NCI-H524 (cell line): ENCODE measurements around the gene ZNF35.
A peak's percentile ranks its signal among the peaks of the same experiment; 100 is the strongest.
"Not testable (repeated sequence)": the region's sequence is repeated elsewhere in the genome, so short reads cannot be mapped to it uniquely, and the experiment has no call there.

Experiments
- DNase-seq, 2 experiments: peaks; one replicate each; lab custom pipeline; 2025; lab: John Stamatoyannopoulos, UW

ZNF35 gene

GRCh38 chr3:44648564-44649229 is at the start of gene ZNF35:
TSS of gene ZNF35 (plus strand) at chr3:44648732. CDS start at chr3:44651068, 2,336 bp downstream.
- peak; percentile 88 to 89 for DNase-seq

GRCh38 chr3:44601749-44602148 is 46.8 kb upstream of the ZNF35 start:
- no peak for DNase-seq

GRCh38 chr3:44612678-44613077 is 35.9 kb upstream of the ZNF35 start:
- DNase-seq: no peak

DNA sequence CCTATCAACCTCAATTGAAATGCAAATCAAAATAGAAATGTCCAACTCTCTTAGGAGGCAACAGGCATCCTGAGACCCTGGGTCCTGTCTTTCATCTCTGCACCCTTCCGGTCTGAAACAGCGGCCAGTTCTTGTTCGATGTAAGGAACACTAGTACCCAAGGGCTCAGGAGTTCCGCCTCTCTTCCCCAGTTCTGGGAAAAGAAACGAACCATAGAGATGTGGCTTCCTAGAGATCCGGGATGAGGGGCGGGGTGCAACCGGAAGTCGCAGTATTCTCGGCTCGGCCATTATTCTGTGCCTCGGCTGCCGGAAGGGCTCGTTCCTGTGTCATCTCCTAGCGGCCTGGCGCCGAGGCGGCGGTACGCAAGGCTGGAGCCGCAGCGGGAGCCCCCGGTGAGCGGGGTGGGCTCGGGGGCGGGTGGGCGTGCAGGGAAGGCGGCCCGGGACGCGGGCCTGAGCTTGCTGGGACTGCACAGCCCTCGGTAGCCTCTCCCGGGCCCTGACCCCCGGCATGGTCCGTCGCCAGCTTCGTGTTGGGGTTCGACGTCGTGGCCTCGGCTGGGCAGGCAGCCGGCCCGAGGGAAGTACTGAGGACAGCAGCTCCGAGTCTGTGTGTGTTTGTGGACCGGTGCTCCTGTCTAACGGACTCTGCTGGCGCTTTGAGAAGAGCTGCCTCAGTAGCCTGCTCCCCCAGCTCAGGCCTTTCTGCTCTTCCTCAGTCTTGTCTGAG is 23.6 kb upstream of the ZNF35 start, which contains the start of gene ZNF197:
TSS of gene ZNF197 (plus strand) at position 288 of the 732 bp plus-strand sequence. CDS start 4,119 bp downstream, outside the sequence.
- peak; percentile 90 to 95 for DNase-seq

- DNase-seq: no peak
These were observed 19.8 kb upstream of the ZNF35 start for GRCh38 chr3:44628716-44629115.

DNA sequence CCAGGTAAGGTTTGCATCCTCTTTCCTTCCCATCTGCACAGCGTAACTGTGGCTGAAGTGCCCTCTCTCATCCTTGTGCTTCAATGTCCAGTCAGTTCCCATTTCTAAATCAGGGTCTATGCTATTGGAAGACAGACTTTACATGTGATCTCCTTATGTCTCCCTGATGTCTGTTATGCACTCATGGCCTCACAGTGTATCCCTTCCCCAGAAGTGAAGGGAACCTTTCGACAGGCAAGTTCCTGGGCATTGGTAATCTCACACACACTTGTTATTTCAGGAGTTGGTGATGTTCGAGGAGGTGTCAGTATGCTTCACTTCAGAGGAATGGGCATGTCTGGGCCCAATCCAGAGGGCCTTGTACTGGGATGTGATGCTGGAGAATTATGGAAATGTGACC is 16.3 kb upstream of the ZNF35 start:
- no peak for DNase-seq

DNA sequence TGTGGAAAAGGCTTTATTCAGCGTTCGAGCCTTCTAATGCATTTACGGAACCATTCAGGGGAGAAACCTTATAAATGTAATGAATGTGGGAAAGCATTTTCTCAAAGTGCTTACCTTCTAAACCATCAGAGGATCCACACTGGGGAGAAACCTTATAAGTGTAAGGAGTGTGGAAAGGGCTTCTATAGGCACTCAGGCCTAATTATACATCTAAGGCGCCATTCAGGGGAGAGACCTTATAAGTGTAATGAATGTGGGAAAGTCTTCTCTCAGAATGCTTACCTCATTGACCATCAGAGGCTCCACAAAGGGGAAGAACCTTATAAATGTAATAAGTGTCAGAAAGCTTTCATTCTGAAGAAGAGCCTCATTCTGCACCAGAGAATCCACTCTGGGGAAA is 6.2 kb upstream of the ZNF35 start:
- DNase-seq: no peak

GRCh38 chr3:44643024-44643423 is 5.5 kb upstream of the ZNF35 start:
- no peak for DNase-seq

DNA sequence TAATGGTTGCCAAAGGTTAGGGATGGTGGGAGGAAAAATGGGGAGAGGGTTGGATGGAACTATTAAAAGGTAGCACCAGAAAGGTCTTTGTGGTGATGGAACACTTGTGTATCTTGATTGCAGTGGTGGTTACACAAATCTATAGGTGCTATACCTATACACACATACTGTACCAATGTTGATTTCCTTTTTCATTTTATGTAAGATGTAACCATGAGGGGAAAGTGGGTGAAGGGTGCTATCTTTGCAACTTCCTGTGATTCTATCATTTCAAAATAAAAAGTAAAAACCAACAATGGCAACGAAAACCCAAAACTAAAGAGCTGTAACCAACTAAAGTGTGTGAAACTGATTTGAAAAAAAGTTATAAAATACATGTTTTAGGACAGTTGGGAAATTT is 761 bp upstream of the ZNF35 start:
- DNase-seq: no peak

GRCh38 chr3:44649709-44650108 is 1.2 kb downstream of the ZNF35 start:
- DNase-seq: no peak

- DNase-seq: no peak
These were observed 5.5 kb downstream of the ZNF35 start for GRCh38 chr3:44654039-44654438.

- DNase-seq: no peak
These were observed 10.5 kb downstream of the ZNF35 start for GRCh38 chr3:44659015-44659414.

DNA sequence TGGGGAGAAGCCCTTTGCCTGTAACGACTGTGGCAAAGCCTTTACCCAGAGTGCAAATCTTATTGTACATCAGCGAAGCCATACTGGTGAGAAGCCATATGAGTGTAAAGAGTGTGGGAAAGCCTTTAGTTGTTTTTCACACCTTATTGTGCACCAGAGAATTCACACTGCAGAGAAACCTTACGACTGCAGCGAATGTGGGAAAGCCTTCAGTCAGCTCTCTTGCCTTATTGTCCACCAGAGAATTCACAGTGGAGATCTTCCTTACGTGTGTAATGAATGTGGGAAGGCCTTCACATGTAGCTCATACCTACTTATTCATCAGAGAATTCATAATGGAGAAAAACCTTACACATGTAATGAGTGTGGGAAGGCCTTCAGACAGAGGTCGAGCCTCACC is 10.9 kb downstream of the ZNF35 start:
- no peak for DNase-seq

- DNase-seq: no peak
These were observed 12.7 kb downstream of the ZNF35 start for GRCh38 chr3:44661189-44661588.

GRCh38 chr3:44665173-44665572 is 16.6 kb downstream of the ZNF35 start:
- DNase-seq: no peak

DNA sequence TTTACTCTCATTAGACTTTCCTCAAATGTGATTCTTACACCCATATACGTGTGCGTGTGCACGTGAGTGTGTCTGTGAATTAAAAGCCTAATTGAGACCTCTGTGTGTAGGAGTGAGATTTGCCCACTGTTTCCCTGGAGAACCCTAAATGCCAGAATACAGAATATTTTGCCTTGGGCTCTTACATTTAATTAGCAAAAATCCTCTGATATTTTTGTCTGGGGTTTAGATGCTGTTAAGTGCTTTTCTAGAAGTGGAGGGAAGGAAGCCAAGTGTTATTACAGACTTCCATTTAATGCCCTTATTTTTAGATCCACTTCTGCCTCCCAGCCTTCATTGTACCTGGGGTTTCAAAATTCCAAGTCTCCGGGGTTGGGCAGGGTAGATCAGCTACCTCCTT is 17.8 kb downstream of the ZNF35 start:
- no peak for DNase-seq

- no peak for DNase-seq
These were observed 21.2 kb downstream of the ZNF35 start for GRCh38 chr3:44669760-44670159.

- DNase-seq: not testable (repeated sequence)
These were observed 24.9 kb downstream of the ZNF35 start for GRCh38 chr3:44673466-44673865.

DNA sequence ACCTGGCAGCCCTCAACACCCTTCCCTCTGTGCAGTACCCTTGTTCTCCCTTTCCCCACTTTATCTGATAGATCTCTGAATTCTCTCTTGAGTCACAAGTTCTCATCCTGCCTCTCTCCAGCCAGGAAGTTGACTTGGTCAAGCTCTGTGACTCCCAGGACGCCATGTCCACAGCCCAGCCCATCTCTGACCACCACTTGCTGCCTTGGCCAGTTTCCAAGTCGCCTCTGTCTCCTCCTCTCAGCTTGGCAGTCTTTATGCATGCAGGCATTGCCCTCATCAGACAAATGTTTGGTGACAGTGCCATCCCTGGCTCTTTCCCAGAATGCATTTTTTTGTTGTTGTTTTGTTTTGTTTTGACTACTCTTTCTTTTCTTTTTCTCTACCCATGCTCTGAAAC is 25.7 kb downstream of the ZNF35 start:
- no peak for DNase-seq

DNA sequence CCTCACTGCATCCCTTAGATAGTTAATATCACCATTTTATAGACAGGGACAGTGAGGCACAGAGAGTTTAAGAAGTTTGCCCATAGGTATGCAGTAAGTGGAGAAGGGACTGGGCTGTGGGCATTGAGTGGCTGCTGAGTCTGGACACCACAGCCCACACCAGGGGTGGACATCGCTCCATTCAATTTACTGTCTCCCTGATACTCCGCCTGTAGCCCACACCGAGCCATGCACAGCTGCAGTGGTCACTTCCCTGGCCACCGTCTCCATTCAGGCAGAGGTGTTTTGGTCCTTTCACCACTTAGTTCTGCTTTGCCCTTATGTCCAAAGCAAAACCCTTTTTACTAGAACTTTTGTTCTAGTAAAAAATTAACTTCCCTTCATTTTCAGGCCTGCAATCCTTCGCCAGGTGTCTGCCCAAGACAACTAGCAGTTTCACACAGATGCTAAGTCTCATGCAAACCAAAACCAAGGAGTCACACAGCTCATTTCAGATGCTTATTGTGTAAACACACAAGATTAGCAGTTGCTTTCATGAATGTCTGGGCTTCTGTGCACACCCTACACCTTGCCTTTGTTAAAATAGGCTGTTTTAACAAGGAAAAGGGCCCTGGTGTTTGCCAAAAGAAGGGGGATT is 30.1 kb downstream of the ZNF35 start:
- no peak for DNase-seq

DNA sequence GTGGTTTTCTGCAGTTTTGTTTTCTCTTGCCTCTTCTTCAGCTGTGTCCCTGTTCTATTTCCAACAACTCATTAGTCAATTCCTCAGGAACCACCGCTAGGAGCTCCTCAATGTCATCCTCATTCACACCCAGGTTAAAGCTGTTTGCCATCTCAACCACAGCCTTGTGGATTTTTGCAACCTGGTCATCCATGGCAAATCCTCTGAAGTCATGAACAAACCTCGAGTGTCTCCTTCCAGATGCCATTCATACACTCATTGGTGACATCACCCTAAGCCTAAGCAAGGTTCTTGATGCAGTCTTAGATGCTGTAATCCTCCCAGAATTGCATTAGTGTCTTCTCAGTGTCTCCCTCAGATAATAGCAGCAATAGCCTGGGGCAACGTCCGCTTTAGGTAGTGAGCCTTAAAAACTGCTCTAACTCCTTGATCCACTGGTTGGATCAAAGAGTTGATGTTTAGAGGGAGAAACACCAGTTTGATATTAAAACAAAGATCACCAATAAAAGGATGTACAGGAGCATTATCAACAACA is 32.5 kb downstream of the ZNF35 start:
- DNase-seq: no peak

- no peak for DNase-seq
These were observed 33.8 kb downstream of the ZNF35 start for GRCh38 chr3:44682182-44682896.
